SK-N-SH (cell line): ENCODE data around the gene CLASP1. TPM values are rescaled to one million over a fixed set of nuclear protein-coding genes. Genes with fewer than 3 reads are reported as not detected.

Experiments
- CTCF ChIA-PET: fragments of 300-600, 350-600 bp; formaldehyde crosslinking; extraction: SDS; loops from one replicate; lab custom pipeline; 2021; lab: Yijun Ruan, JAX
- POLR2A ChIA-PET: fragments of 350-600 bp; sonication (Branson Sonifier 250); formaldehyde crosslinking; extraction: SDS; loops from one replicate; lab custom pipeline; 2020; ENCODE audit warnings: antibody characterized with exemption, inconsistent platforms; lab: Yijun Ruan, JAX
- DNase-seq: peaks from one replicate; pipeline ENCODE4 v3.0.0; 2012
- H2AFZ ChIP-seq: fragments of 200-600 bp; sonication (generic); 2 replicates; pipeline ENCODE4 v1.8.1; 2016; ENCODE audit warnings: antibody characterized with exemption, mild to moderate bottlenecking, low read depth
- H3F3A ChIP-seq: fragments of 200-600 bp; sonication (generic); replicated peaks from 2 replicates; pipeline ENCODE3; 2016; ENCODE audit warnings: antibody characterized with exemption, mild to moderate bottlenecking; ENCODE audit not compliant: insufficient read depth
- H3K27ac ChIP-seq, 2 experiments: fragments of 200-500 bp in 1 of 2; fragments of 200-600 bp in 1 of 2; sonication (Bioruptor generic) in 1 of 2; sonication (generic), shearing (Covaris generic) in 1 of 2; 2 replicates each; pipeline versions ENCODE4 v1.5.1 to v1.6.1; 2014 to 2016; ENCODE audit warnings: low read depth in 2 of 2, inconsistent platforms in 1 of 2, low read length in 1 of 2, mild to moderate bottlenecking in 1 of 2, mixed read lengths in 1 of 2
- H3K27me3 ChIP-seq: fragments of 200-600 bp; sonication (generic), shearing (Covaris generic); 2 replicates; pipeline ENCODE4 v1.6.1; 2016; ENCODE audit warnings: mixed run types; ENCODE audit not compliant: insufficient read depth
- H3K36me3 ChIP-seq, 2 experiments: fragments of 200-500 bp in 1 of 2; fragments of 200-600 bp in 1 of 2; sonication (Bioruptor generic) in 1 of 2; sonication (generic) in 1 of 2; replicated peaks in 1 of 2; 2 replicates each; pipeline versions ENCODE3 to v1.5.1; 2014 to 2016; ENCODE audit warnings: low read length in 1 of 2, mild to moderate bottlenecking in 1 of 2; ENCODE audit not compliant: insufficient read depth in 2 of 2, control insufficient read depth in 1 of 2
- H3K4me1 ChIP-seq, 2 experiments: fragments of 200-500 bp in 1 of 2; fragments of 200-600 bp in 1 of 2; sonication (Bioruptor generic) in 1 of 2; sonication (generic), shearing (Covaris generic) in 1 of 2; 2 replicates each; pipeline versions ENCODE4 v1.5.1 to v1.6.1; 2014 to 2016; ENCODE audit warnings: low read depth in 1 of 2, low read length in 1 of 2, mixed run types in 1 of 2; ENCODE audit not compliant: insufficient read depth in 2 of 2, control insufficient read depth in 1 of 2
- H3K4me2 ChIP-seq: fragments of 200-600 bp; sonication (generic), shearing (Covaris generic); 2 replicates; pipeline ENCODE4 v1.6.1; 2017; ENCODE audit warnings: mixed run types
- H3K4me3 ChIP-seq, 2 experiments: fragments of 200-500 bp in 1 of 2; fragments of 200-600 bp in 1 of 2; sonication (Bioruptor generic) in 1 of 2; sonication (generic), shearing (Covaris generic) in 1 of 2; 2 replicates each; pipeline versions ENCODE4 v1.5.1 to v1.8.1; 2014 to 2016; ENCODE audit warnings: low read depth in 2 of 2, inconsistent platforms in 1 of 2, low read length in 1 of 2, mild to moderate bottlenecking in 1 of 2, mixed read lengths in 1 of 2, moderate library complexity in 1 of 2
- H3K79me2 ChIP-seq: fragments of 200-600 bp; sonication (generic); 2 replicates; pipeline ENCODE4 v1.8.1; 2017; ENCODE audit warnings: mild to moderate bottlenecking; ENCODE audit not compliant: insufficient read depth
- H3K9ac ChIP-seq: fragments of 200-600 bp; sonication (generic); 2 replicates; pipeline ENCODE4 v1.6.1; 2017; ENCODE audit warnings: mixed run types
- H3K9me2 ChIP-seq: fragments of 200-600 bp; sonication (generic); 2 replicates; pipeline ENCODE4 v1.6.1; 2017; ENCODE audit warnings: mixed run types
- H3K9me3 ChIP-seq: fragments of 200-600 bp; sonication (generic); 2 replicates; pipeline ENCODE4 v1.6.1; 2017; ENCODE audit warnings: mixed run types, mild to moderate bottlenecking, moderate library complexity
- H4K20me1 ChIP-seq: fragments of 200-600 bp; sonication (generic); 2 replicates; pipeline ENCODE4 v1.6.1; 2017; ENCODE audit warnings: mild to moderate bottlenecking, mixed run types; ENCODE audit not compliant: insufficient read depth
- ELF1 ChIP-seq: IDR thresholded peaks from 2 replicates; pipeline ENCODE4 v1.4.0; 2012
- EP300 ChIP-seq, 2 experiments: IDR thresholded peaks; 2 replicates each; pipeline versions ENCODE4 v1.4.0 to v1.6.1; 2012; ENCODE audit warnings: borderline replicate concordance in 1 of 2, low read depth in 1 of 2, low read length in 1 of 2
- EZH2phosphoT487 ChIP-seq: fragments of 200-600 bp; sonication (generic); IDR thresholded peaks from 2 replicates; pipeline ENCODE4 v1.6.1; 2017; ENCODE audit warnings: low read depth, mixed run types, mild to moderate bottlenecking, antibody characterized with exemption, moderate library complexity, borderline replicate concordance
- FOSL2 ChIP-seq: IDR thresholded peaks from 2 replicates; pipeline ENCODE4 v1.4.0; 2012; ENCODE audit warnings: low read depth, mild to moderate bottlenecking, moderate library complexity, borderline replicate concordance
- FOXJ3 ChIP-seq: sonication (generic); formaldehyde crosslinking; IDR thresholded peaks from 2 replicates; pipeline ENCODE4 v1.5.1; 2020; ENCODE audit warnings: mild to moderate bottlenecking, missing genetic modification reagents
- FOXM1 ChIP-seq: IDR thresholded peaks from 2 replicates; pipeline ENCODE4 v1.4.0; 2012; ENCODE audit warnings: low read depth, mild to moderate bottlenecking
- MEF2A ChIP-seq: IDR thresholded peaks from 2 replicates; pipeline ENCODE4 v1.4.0; 2012; ENCODE audit warnings: low read depth, borderline replicate concordance
- MXI1 ChIP-seq: IDR thresholded peaks from 2 replicates; pipeline ENCODE4 v1.6.1; 2012; ENCODE audit warnings: mild to moderate bottlenecking, low read depth, low read length, improper control_type of control experiment
- NFIC ChIP-seq: IDR thresholded peaks from 2 replicates; pipeline ENCODE4 v1.4.0; 2012; ENCODE audit warnings: borderline replicate concordance
- NRF1 ChIP-seq: IDR thresholded peaks from 2 replicates; pipeline ENCODE4 v1.6.1; 2012; ENCODE audit warnings: low read depth, mild to moderate bottlenecking, low read length
- POLR2AphosphoS5 ChIP-seq: IDR thresholded peaks from 2 replicates; pipeline ENCODE4 v1.6.1; 2012; ENCODE audit warnings: low read depth, low read length
- RAD21 ChIP-seq: IDR thresholded peaks from 2 replicates; pipeline ENCODE4 v1.6.1; 2012; ENCODE audit warnings: mild to moderate bottlenecking, low read length
- RXRA ChIP-seq: IDR thresholded peaks from 2 replicates; pipeline ENCODE4 v1.4.0; 2012; ENCODE audit warnings: low read depth, mild to moderate bottlenecking, borderline replicate concordance
- TAF1 ChIP-seq: IDR thresholded peaks from 2 replicates; pipeline ENCODE4 v1.6.1; 2012; ENCODE audit warnings: low read depth, mild to moderate bottlenecking, low read length, moderate library complexity, borderline replicate concordance
- TCF12 ChIP-seq: IDR thresholded peaks from 2 replicates; pipeline ENCODE4 v1.4.0; 2012
- TEAD4 ChIP-seq: IDR thresholded peaks from 2 replicates; pipeline ENCODE4 v1.4.0; 2012; ENCODE audit warnings: mild to moderate bottlenecking, borderline replicate concordance; ENCODE audit not compliant: insufficient read depth
- YY1 ChIP-seq: IDR thresholded peaks from 2 replicates; pipeline ENCODE4 v1.4.0; 2012; ENCODE audit warnings: low read depth, mild to moderate bottlenecking
- WGBS: methylation state at CpG from one replicate; pipeline ENCODE4 v1.1.6; 2017; ENCODE audit warnings: low lambda C conversion rate; 5-methylcytosine and 5-hydroxymethylcytosine counted together
- polyA plus RNA-seq, 3 experiments: library from polyadenylated mRNA; depleted of rRNA; stranded (reverse); fragments of >200 nt; gene quantifications; 2 replicates each; pipeline ENCODE4 v1.2.3, GENCODE V29; 2012
- TF ChIP-seq, protein P1 (sequence below): IDR thresholded peaks from 2 replicates; pipeline ENCODE4 v1.6.1; 2012; ENCODE audit warnings: mild to moderate bottlenecking, low read depth, low read length, moderate library complexity
- TF ChIP-seq, protein P2 (sequence below): fragments of 150-350 bp; IDR thresholded peaks from 2 replicates; pipeline ENCODE4 v1.6.1; 2016; ENCODE audit warnings: mild to moderate bottlenecking, low read depth, low read length
- TF ChIP-seq, protein P3 (sequence below): IDR thresholded peaks from 2 replicates; pipeline ENCODE4; 2012

Gene CLASP1
- polyA plus RNA-seq, 1 of the 3 experiments (the other 2 are of a cell fraction), result 4.9 TPM

DNA sequence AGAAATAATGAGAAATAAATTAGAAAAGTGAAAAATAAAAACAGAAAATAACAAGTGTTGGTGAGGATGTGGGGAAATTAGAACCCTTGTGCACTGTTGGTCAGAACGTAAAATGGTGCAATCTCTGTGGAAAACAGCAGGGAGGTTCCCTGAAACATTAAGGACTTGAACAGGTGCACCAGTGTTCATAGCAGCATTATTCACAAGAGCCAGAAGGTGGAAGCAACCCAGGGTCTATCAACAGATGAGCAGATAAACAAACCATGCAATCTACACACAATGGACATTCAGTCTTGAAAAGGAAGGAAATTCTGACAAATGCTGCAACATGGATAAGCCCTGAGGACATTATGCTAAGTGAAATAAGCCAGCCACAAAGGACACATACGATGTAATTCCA lies 306.1 kb downstream of the CLASP1 start:
- no peak overlapping the region for H3K4me3 ChIP-seq
- no peaks in the 10 kb centered on the region for H3K79me2 ChIP-seq
- H3K27me3 ChIP-seq, result no peaks in the 10 kb centered on the region
- WGBS, result 77% methylated on average over 2 of the region's 2 CpGs
- no peak overlapping the region for H3K27ac ChIP-seq
- no peaks in the 10 kb centered on the region for H3K9me2 ChIP-seq
- H3K4me1 ChIP-seq, result no peaks in the 10 kb centered on the region
- no peak overlapping the region for H3K9ac ChIP-seq
- H3K36me3 ChIP-seq, result peaks cover 16 to 53% of the 10 kb centered on the region in 2 experiments
- no peak for DNase-seq
- TF ChIP-seq POLR2AphosphoS5 (no peak), TCF12 (no peak), MEF2A (no peak), FOSL2 (no peak), NRF1 (no peak), RAD21 (no peak), FOXJ3 (no peak), TAF1 (no peak), FOXM1 (no peak), YY1 (no peak), ELF1 (no peak), EP300 (IDR thresholded peaks at IDR 0.05; ENCODE audit: borderline replicate concordance in 1 of 2, low read depth in 1 of 2, low read length in 1 of 2) (no peak), NFIC (no peak), TEAD4 (no peak), RXRA (no peak), EZH2phosphoT487 (no peak), MXI1 (no peak)
- TF ChIP-seq, protein P1, sequence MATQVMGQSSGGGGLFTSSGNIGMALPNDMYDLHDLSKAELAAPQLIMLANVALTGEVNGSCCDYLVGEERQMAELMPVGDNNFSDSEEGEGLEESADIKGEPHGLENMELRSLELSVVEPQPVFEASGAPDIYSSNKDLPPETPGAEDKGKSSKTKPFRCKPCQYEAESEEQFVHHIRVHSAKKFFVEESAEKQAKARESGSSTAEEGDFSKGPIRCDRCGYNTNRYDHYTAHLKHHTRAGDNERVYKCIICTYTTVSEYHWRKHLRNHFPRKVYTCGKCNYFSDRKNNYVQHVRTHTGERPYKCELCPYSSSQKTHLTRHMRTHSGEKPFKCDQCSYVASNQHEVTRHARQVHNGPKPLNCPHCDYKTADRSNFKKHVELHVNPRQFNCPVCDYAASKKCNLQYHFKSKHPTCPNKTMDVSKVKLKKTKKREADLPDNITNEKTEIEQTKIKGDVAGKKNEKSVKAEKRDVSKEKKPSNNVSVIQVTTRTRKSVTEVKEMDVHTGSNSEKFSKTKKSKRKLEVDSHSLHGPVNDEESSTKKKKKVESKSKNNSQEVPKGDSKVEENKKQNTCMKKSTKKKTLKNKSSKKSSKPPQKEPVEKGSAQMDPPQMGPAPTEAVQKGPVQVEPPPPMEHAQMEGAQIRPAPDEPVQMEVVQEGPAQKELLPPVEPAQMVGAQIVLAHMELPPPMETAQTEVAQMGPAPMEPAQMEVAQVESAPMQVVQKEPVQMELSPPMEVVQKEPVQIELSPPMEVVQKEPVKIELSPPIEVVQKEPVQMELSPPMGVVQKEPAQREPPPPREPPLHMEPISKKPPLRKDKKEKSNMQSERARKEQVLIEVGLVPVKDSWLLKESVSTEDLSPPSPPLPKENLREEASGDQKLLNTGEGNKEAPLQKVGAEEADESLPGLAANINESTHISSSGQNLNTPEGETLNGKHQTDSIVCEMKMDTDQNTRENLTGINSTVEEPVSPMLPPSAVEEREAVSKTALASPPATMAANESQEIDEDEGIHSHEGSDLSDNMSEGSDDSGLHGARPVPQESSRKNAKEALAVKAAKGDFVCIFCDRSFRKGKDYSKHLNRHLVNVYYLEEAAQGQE, result no peak
- TF ChIP-seq, protein P2, sequence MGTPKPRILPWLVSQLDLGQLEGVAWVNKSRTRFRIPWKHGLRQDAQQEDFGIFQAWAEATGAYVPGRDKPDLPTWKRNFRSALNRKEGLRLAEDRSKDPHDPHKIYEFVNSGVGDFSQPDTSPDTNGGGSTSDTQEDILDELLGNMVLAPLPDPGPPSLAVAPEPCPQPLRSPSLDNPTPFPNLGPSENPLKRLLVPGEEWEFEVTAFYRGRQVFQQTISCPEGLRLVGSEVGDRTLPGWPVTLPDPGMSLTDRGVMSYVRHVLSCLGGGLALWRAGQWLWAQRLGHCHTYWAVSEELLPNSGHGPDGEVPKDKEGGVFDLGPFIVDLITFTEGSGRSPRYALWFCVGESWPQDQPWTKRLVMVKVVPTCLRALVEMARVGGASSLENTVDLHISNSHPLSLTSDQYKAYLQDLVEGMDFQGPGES, result no peak
- TF ChIP-seq, protein P3, sequence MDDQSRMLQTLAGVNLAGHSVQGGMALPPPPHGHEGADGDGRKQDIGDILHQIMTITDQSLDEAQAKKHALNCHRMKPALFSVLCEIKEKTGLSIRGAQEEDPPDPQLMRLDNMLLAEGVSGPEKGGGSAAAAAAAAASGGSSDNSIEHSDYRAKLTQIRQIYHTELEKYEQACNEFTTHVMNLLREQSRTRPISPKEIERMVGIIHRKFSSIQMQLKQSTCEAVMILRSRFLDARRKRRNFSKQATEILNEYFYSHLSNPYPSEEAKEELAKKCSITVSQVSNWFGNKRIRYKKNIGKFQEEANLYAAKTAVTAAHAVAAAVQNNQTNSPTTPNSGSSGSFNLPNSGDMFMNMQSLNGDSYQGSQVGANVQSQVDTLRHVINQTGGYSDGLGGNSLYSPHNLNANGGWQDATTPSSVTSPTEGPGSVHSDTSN, result no peak
- CTCF ChIA-PET, result interaction anchor here (1.0 to 2.5 kb wide), 2 partner anchors 14 to 16 kb away, joined by 3 to 17 read pairs; no protein-coding TSS in a partner anchor
- H4K20me1 ChIP-seq, result no peaks in the 10 kb centered on the region
- no peaks in the 10 kb centered on the region for H3F3A ChIP-seq
- POLR2A ChIA-PET, result interaction anchor here (0.9 kb wide), 1 partner anchor 21 kb away, joined by 3 read pairs; no protein-coding TSS in a partner anchor
- no peaks in the 10 kb centered on the region for H3K9me3 ChIP-seq
- no peak overlapping the region for H2AFZ ChIP-seq
- H3K4me2 ChIP-seq, result no peak overlapping the region
